Esophagus squamous epithelium (tissue), 4 donors: ENCODE results near the gene SLAIN1.

ENCODE experiments used
- POLR2A ChIP-seq, 4 donors: fragments of 450-650 bp; IDR thresholded peaks; one replicate each; pipeline ENCODE4 v1.6.1; 2017; ENCODE audit warnings: antibody characterized with exemption in 4 of 4, mild to moderate bottlenecking in 4 of 4, moderate library complexity in 3 of 4
- TF ChIP-seq, protein P1 (sequence below), 6 experiments: fragments of 450-650 bp in 4 of 6; fragments of 200-600 bp in 2 of 6; sonication (generic) in 2 of 6; IDR thresholded peaks; one replicate each; pipeline ENCODE4 v1.5.1; 2016 to 2019; ENCODE audit warnings: antibody characterized with exemption in 6 of 6, mild to moderate bottlenecking in 4 of 6, moderate library complexity in 4 of 6

DNA sequence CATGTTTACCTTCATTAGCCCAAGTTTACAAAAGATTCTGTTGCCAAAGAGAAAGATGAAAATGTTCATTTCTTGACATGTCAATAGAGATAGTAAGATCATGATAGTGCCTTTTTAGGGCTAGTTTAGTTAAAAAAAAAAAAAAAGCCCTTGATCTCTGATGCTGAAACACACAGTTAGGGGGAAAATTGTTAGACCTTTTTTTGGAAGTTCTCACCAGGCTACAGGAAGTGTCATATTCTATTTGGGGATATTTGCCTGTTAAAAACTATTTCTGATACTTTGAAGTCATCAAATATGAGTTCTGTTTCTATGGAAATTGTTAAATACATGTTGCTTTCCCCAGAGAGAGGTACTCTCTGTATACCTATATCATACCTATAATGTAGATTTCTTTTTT, 21.6 kb downstream of the SLAIN1 start:
- TF ChIP-seq POLR2A (IDR thresholded peaks at IDR 0.05), result no peak
- TF ChIP-seq, protein P1, sequence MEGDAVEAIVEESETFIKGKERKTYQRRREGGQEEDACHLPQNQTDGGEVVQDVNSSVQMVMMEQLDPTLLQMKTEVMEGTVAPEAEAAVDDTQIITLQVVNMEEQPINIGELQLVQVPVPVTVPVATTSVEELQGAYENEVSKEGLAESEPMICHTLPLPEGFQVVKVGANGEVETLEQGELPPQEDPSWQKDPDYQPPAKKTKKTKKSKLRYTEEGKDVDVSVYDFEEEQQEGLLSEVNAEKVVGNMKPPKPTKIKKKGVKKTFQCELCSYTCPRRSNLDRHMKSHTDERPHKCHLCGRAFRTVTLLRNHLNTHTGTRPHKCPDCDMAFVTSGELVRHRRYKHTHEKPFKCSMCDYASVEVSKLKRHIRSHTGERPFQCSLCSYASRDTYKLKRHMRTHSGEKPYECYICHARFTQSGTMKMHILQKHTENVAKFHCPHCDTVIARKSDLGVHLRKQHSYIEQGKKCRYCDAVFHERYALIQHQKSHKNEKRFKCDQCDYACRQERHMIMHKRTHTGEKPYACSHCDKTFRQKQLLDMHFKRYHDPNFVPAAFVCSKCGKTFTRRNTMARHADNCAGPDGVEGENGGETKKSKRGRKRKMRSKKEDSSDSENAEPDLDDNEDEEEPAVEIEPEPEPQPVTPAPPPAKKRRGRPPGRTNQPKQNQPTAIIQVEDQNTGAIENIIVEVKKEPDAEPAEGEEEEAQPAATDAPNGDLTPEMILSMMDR (IDR thresholded peaks at IDR 0.05), result no peak
